ENCODE measurements around the gene NLRC3.

NLRC3 gene

DNA sequence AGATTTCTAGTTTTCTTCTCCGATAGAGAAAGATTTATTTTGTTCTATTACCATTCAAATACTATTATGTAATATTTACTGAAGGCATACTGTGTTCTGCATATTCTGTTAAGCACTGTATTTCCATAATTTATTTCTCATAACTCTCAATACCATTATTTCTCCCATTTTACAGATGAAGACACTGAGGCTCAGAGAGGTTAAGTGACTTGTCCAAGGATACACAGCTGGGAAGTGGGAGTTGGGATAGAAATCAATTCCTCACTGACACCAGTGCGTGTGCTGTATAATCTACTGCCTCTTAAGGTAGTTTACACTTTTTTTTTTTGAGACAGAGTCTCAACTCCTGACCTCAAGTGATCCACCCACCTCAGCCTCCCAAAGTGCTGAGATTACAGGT, 7.4 kb downstream of the NLRC3 start:
- Histone ChIP-seq H3K36me3 (ENCODE audit: insufficient read depth, insufficient read length, low read length) (no peaks in the 10 kb centered on the region), H3K9me3 (ENCODE audit: insufficient read depth, low read length) (peaks cover 13% of the 10 kb centered on the region), H3K27me3 (ENCODE audit: insufficient read depth, insufficient read length) (no peaks in the 10 kb centered on the region), H3K4me1 (ENCODE audit: insufficient read depth, insufficient read length) (no peaks in the 10 kb centered on the region), H3K9ac (ENCODE audit: insufficient read length, low read depth) (no peak overlapping the region), H3K4me3 (ENCODE audit: insufficient read length, low read depth) (no peak overlapping the region)
- DNase-seq (ENCODE audit: low read depth, low spot score), result no peak
- no peak for TF ChIP-seq SUZ12 (IDR thresholded peaks at IDR 0.05; ENCODE audit: extremely low read depth, insufficient read depth, insufficient read length)
- TF ChIP-seq ZNF274 (IDR thresholded peaks at IDR 0.05; ENCODE audit: low read depth, low read length), result no peak
- TF ChIP-seq YY1 (IDR thresholded peaks at IDR 0.05; ENCODE audit: insufficient read depth, insufficient read length), result no peak

DNA sequence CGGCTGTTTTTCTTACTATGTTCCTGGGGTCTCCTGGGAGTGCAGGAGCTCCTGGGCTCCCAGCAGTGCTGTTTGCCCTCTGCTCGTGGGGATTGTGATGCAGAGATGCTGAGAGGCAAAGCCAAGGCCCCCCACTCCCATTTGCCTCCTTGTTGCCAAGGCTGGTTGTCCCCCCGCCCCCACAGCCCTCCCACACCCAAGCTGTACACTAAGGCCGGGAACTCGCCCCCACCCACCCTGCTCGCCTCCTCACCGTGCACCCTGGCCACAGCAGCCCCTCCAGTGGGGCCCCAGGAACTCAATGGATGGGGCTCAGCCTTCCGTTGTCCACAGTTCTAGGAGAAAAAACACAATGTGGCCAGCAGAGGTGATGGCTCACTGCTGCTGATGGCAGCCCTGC, 10.2 kb downstream of the NLRC3 start:
- no peak for DNase-seq (ENCODE audit: low read depth, low spot score)
- H3K9ac ChIP-seq (ENCODE audit: insufficient read length, low read depth), result no peak overlapping the region
- no peak overlapping the region for H3K4me3 ChIP-seq (ENCODE audit: insufficient read length, low read depth)
- no peaks in the 10 kb centered on the region for H3K4me1 ChIP-seq (ENCODE audit: insufficient read depth, insufficient read length)
- peaks cover 13% of the 10 kb centered on the region for H3K9me3 ChIP-seq (ENCODE audit: insufficient read depth, low read length)
- no peaks in the 10 kb centered on the region for H3K36me3 ChIP-seq (ENCODE audit: insufficient read depth, insufficient read length, low read length)
- no peak for TF ChIP-seq SUZ12 (IDR thresholded peaks at IDR 0.05; ENCODE audit: extremely low read depth, insufficient read depth, insufficient read length)
- no peak for TF ChIP-seq YY1 (IDR thresholded peaks at IDR 0.05; ENCODE audit: insufficient read depth, insufficient read length)
- TF ChIP-seq ZNF274 (IDR thresholded peaks at IDR 0.05; ENCODE audit: low read depth, low read length), result no peak
- peaks cover 9% of the 10 kb centered on the region for H3K27me3 ChIP-seq (ENCODE audit: insufficient read depth, insufficient read length)

DNA sequence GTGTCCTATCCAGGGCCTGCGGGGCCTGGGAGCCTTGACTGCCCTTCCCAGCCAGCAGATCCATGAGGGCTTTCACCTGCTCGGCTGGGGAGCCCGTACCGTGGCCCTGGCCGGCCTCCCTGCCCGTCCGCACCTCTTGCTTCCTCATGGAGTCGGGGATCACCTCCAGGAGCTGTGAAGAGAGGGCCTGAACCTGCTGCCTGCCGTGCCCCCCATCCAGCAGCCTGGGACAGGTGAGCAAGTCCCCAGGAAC, 12.4 kb downstream of the NLRC3 start:
- no peak for DNase-seq (ENCODE audit: low read depth, low spot score)
- peaks cover 16% of the 10 kb centered on the region for H3K27me3 ChIP-seq (ENCODE audit: insufficient read depth, insufficient read length)
- no peak overlapping the region for H3K9ac ChIP-seq (ENCODE audit: insufficient read length, low read depth)
- peaks cover 4% of the 10 kb centered on the region for H3K4me1 ChIP-seq (ENCODE audit: insufficient read depth, insufficient read length)
- TF ChIP-seq SUZ12 (IDR thresholded peaks at IDR 0.05; ENCODE audit: extremely low read depth, insufficient read depth, insufficient read length) (no peak), YY1 (IDR thresholded peaks at IDR 0.05; ENCODE audit: insufficient read depth, insufficient read length) (no peak), ZNF274 (IDR thresholded peaks at IDR 0.05; ENCODE audit: low read depth, low read length) (no peak)
- H3K36me3 ChIP-seq (ENCODE audit: insufficient read depth, insufficient read length, low read length), result no peaks in the 10 kb centered on the region
- H3K9me3 ChIP-seq (ENCODE audit: insufficient read depth, low read length), result no peaks in the 10 kb centered on the region
- H3K4me3 ChIP-seq (ENCODE audit: insufficient read length, low read depth), result no peak overlapping the region

DNA sequence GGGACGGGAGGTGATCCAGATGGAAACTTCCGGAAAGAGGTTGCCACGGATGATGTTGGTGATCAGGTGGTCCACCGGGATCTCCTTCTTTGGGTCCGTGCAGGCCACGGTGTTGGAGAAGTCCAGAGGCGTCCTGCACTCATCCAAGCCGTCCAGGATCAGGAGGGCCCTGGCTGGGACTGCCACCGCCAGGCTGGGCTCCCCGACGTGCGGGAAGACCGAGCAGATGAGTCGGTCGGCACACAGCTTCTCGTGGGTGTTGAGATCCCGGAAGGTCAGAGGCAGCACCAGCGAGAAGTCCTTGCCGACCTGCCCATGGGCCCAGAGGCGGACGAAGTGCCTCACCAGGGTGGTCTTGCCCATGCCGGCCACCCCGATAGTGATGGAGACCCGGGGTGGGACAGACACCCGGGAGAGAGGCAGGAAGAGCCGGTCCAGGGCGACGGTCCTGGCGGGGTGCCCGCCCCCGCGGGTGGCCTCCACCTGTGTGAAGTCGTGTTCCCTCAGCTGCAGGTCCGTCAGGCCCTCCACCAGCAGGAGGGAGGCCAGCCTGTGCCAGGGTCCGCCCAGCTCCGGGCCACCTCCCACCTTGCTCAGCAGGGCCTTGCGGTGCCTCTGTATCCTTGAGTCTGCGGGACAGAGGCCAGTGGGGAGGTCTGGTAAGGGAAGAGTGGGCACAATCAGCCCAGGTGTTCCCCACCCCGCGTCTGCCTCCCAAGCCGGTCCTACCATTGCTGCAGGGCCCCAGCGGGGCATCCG, 12.9 kb downstream of the NLRC3 start:
- no peaks in the 10 kb centered on the region for H3K36me3 ChIP-seq (ENCODE audit: insufficient read depth, insufficient read length, low read length)
- no peak overlapping the region for H3K4me3 ChIP-seq (ENCODE audit: insufficient read length, low read depth)
- peaks cover 4% of the 10 kb centered on the region for H3K4me1 ChIP-seq (ENCODE audit: insufficient read depth, insufficient read length)
- H3K9me3 ChIP-seq (ENCODE audit: insufficient read depth, low read length), result no peaks in the 10 kb centered on the region
- no peak overlapping the region for H3K9ac ChIP-seq (ENCODE audit: insufficient read length, low read depth)
- TF ChIP-seq YY1 (IDR thresholded peaks at IDR 0.05; ENCODE audit: insufficient read depth, insufficient read length), result no peak
- TF ChIP-seq ZNF274 (IDR thresholded peaks at IDR 0.05; ENCODE audit: low read depth, low read length), result no peak
- no peak for TF ChIP-seq SUZ12 (IDR thresholded peaks at IDR 0.05; ENCODE audit: extremely low read depth, insufficient read depth, insufficient read length)
- no peak for DNase-seq (ENCODE audit: low read depth, low spot score)
- H3K27me3 ChIP-seq (ENCODE audit: insufficient read depth, insufficient read length), result peaks cover 16% of the 10 kb centered on the region

DNA sequence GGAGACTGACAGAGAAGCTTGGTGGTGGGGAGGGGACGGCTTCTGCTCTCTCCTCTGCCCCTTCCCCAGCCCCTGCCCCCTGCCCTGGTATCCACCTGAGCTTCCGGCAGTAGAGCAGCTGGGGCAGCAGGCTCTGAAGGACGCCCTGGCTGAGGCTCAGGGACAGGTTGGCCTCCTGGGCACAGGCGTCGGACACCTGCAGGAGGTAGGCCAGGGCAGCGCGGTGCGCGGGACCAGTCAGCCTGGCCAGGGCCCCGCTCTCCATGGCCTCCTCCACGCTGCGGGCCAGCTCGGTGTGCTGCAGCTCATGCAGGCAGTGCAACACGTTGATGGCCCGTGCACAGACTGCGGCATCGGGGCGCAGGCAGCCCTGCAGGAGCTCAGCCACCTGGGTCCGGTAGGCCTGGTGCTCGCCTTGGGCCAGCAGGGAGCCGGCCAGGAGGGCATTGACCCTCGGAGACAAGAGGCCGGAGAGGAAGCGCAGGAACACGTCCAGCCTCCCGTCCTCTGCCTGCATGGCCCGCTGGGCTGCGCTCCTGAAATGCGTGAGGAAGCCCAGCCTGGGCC, 14.2 kb downstream of the NLRC3 start:
- TF ChIP-seq SUZ12 (IDR thresholded peaks at IDR 0.05; ENCODE audit: extremely low read depth, insufficient read depth, insufficient read length) (no peak), YY1 (IDR thresholded peaks at IDR 0.05; ENCODE audit: insufficient read depth, insufficient read length) (no peak), ZNF274 (IDR thresholded peaks at IDR 0.05; ENCODE audit: low read depth, low read length) (no peak)
- Histone ChIP-seq H3K4me3 (ENCODE audit: insufficient read length, low read depth) (no peak overlapping the region), H3K4me1 (ENCODE audit: insufficient read depth, insufficient read length) (peaks cover 4% of the 10 kb centered on the region), H3K27me3 (ENCODE audit: insufficient read depth, insufficient read length) (peaks cover 29% of the 10 kb centered on the region), H3K36me3 (ENCODE audit: insufficient read depth, insufficient read length, low read length) (no peaks in the 10 kb centered on the region), H3K9me3 (ENCODE audit: insufficient read depth, low read length) (no peaks in the 10 kb centered on the region), H3K9ac (ENCODE audit: insufficient read length, low read depth) (no peak overlapping the region)
- DNase-seq (ENCODE audit: low read depth, low spot score), result no peak

DNA sequence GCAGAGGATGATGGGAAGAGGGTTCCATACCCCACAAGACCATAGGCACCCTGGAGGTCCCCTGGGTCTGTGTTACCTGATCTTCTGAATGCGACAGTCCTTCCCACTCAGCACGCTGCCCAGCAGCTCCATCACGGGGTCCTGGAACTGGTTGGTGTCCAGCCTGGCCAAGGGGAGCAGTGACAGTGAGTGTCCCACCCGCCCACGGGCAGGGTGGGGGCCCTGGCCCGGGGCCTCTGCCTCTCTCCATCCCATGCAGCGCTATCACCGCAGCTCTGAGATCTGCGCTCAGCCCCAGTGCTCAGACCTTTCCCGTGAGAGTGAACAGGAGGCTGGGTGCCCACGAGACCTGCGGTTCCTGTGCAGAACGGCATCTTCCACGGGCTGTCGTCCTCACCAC, 15.6 kb downstream of the NLRC3 start:
- no peaks in the 10 kb centered on the region; the same call in 1 of the 2 replicates for H3K9me3 ChIP-seq (ENCODE audit: insufficient read depth, low read length)
- no peak for TF ChIP-seq YY1 (IDR thresholded peaks at IDR 0.05; ENCODE audit: insufficient read depth, insufficient read length)
- no peak for TF ChIP-seq SUZ12 (IDR thresholded peaks at IDR 0.05; ENCODE audit: extremely low read depth, insufficient read depth, insufficient read length)
- TF ChIP-seq ZNF274 (IDR thresholded peaks at IDR 0.05; ENCODE audit: low read depth, low read length), result no peak
- H3K9ac ChIP-seq (ENCODE audit: insufficient read length, low read depth), result no peak overlapping the region
- H3K4me1 ChIP-seq (ENCODE audit: insufficient read depth, insufficient read length), result peaks cover 4% of the 10 kb centered on the region
- no peak for DNase-seq (ENCODE audit: low read depth, low spot score)
- peaks cover 43% of the 10 kb centered on the region for H3K27me3 ChIP-seq (ENCODE audit: insufficient read depth, insufficient read length)
- no peak overlapping the region for H3K4me3 ChIP-seq (ENCODE audit: insufficient read length, low read depth)
- H3K36me3 ChIP-seq (ENCODE audit: insufficient read depth, insufficient read length, low read length), result no peaks in the 10 kb centered on the region

DNA sequence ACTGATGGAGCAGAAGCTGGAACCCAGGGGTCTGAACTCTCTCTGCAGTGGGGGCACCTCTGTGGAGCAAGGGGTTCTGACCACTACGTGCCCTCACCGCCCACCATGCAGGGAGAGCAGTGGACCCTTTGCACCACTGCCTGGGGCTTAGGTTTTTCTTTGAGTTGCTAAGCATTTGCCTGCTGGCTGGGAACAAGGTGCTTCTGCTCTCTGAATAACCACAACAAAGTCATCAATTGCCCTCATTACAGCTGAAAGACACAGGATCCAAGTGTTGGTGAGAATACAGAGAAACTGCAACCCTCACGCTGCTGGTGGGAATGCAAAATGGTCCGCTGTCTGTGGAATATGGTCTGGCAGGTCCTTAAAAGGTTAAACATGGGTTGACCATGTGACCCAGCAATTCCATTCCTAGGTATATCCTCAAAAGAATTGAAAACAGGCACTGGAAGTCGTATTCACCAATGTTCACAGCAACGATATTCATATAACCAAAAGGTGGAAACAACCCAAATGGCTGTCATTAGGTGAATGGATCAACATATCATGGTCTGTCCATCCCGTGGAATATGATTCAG, 22.8 kb downstream of the NLRC3 start:
- Histone ChIP-seq H3K9ac (ENCODE audit: insufficient read length, low read depth) (no peak overlapping the region), H3K9me3 (ENCODE audit: insufficient read depth, low read length) (no peaks in the 10 kb centered on the region; the same call in 1 of the 2 replicates), H3K4me3 (ENCODE audit: insufficient read length, low read depth) (no peak overlapping the region), H3K4me1 (ENCODE audit: insufficient read depth, insufficient read length) (peaks cover 8% of the 10 kb centered on the region), H3K27me3 (ENCODE audit: insufficient read depth, insufficient read length) (peaks cover 71% of the 10 kb centered on the region), H3K36me3 (ENCODE audit: insufficient read depth, insufficient read length, low read length) (no peaks in the 10 kb centered on the region)
- DNase-seq (ENCODE audit: low read depth, low spot score), result peak; percentile 83
- TF ChIP-seq ZNF274 (IDR thresholded peaks at IDR 0.05; ENCODE audit: low read depth, low read length) (no peak), SUZ12 (IDR thresholded peaks at IDR 0.05; ENCODE audit: extremely low read depth, insufficient read depth, insufficient read length) (no peak), YY1 (IDR thresholded peaks at IDR 0.05; ENCODE audit: insufficient read depth, insufficient read length) (no peak)
